Stimulated activated CD4-positive, alpha-beta T cell treated with anti-CD3 and anti-CD28 coated beads, Interleukin-2, amount 100 ng/mL, for 24 hours (primary cell): ENCODE results near the gene PRKD3.
"Not testable (repeated sequence)": the region's sequence is repeated elsewhere in the genome, so short reads cannot be mapped to it uniquely, and the experiment has no call there.

Experiments
- DNase-seq, 2 donors: peaks; one replicate each; pipeline ENCODE4 v3.0.0-alpha.2; 2020

The PRKD3 gene

DNA sequence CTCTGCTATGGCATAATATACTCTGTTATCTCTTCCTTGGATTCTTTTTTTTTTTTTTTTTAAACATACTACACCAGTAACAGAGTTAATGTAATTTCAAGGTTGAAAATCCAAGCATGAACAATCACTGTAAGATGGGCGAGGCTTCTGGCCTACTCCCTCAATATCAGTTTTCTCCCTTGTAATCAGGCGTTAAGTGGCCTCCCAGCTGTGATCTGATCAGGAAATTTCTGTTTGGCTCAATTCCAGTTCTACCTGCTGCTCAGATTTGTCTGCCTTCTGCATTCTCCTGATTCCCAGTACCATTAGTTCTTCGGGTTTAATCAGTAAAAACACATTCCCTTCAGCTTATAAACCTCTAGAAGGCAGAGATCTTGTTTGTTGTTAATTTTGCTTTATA is 18.6 kb downstream of the PRKD3 start:
- no peak for DNase-seq

- DNase-seq = no peak
These were observed 21.9 kb downstream of the PRKD3 start for GRCh38 chr2:37302701-37303252.

- DNase-seq = no peak
These were observed 23.2 kb downstream of the PRKD3 start for GRCh38 chr2:37301408-37301807.

GRCh38 chr2:37300578-37300977 is 24.1 kb downstream of the PRKD3 start:
- DNase-seq = no peak

- DNase-seq = no peak
These were observed 24.5 kb downstream of the PRKD3 start for GRCh38 chr2:37300146-37300545.

DNA sequence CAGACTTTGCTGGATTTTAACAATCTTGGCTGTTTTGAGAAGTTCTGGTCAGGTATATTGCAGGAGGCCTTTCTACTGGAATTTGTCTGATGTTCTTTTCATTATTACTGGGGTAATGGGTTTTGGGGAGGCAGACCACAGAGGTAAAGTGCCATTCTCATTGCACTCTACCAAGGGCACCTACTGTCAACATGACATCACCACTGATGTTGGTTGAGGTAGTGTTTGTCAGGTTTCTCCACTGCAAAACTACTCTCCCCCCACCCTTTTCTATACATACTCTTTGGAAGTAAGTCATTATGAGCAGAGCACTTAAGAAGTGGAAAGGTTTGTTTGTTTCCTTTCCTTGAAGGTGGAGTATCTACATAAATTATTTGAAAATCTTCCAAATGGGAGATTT is 27.0 kb downstream of the PRKD3 start:
- DNase-seq = no peak

GRCh38 chr2:37295469-37296073 is 29.1 kb downstream of the PRKD3 start:
- DNase-seq = no peak

DNA sequence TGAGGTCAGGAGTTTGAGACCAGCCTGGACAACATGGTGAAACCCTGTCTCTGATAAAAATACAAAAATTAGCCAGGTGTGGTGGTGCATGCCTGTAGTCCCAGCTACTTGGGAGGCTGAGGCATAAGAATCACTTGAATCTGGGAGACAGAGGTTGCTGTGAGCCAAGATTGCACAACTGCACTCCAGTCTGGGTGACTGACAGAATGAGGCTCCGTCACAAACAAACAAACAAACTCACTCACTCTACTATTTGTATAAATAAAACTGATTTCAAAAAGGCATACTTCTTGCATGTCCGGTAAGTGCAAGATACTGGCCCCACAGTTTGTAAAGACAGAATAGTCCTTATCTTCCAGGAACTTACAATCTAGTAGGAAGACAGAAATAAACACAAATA is 29.8 kb downstream of the PRKD3 start:
- DNase-seq = not testable (repeated sequence)

DNA sequence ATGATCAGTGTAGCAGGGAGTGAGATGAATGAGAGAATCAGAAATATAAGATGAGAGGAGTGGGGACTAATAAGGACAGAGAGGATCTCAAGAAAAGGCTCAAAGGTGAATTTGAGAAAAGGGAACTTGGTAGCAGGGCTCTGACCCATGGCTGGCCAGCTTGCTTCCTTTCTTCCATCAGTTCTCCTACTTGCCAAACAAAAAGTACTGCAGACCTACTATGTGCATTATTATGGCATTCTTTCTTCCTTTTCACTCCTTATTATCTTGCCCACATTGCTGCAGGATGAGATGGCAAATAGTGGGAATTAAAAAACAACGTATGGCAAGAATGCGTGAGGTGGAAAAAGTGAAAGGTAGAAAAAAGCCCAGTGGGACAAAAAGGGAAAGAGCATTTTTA is 33.0 kb downstream of the PRKD3 start:
- no peak for DNase-seq

- DNase-seq = no peak
These were observed 36.7 kb downstream of the PRKD3 start for GRCh38 chr2:37287966-37288365.

DNA sequence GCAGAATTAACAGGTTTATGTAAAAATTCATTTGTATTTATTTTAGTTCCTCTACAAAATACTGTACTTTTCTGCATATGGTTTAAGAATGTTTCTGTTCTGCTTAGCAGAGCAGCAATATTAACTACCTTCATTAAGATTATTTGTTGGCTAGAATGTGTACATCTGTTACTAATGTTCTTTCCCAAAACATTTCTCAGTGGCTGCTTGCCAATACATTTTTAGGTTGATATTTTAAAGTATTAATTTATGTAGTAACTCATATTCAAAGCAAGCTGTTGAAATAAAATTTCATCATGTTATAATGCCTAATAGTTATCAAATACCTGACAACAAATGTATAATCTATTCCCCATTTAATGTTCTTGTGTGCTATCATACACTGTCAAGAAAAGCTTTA is 40.3 kb downstream of the PRKD3 start:
- no peak for DNase-seq

DNA sequence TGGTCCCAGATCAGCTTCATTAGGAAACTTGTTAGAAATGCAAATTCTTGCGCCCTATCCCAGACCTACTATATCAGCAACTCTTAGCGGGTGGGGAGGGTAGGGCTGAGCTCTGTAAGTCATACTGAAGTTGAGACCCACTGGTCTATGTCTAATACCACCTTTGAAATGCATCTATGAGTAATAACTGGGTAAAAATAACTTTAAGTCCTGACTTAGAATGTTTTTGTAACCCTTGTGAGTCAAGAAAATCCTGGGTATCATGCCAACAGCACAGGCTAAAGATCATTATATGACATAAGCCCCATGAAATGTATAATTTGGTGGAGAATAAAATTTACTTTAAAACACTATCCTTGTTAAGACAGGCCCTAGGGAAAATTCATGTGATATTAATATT is 41.4 kb downstream of the PRKD3 start:
- DNase-seq = no peak

DNA sequence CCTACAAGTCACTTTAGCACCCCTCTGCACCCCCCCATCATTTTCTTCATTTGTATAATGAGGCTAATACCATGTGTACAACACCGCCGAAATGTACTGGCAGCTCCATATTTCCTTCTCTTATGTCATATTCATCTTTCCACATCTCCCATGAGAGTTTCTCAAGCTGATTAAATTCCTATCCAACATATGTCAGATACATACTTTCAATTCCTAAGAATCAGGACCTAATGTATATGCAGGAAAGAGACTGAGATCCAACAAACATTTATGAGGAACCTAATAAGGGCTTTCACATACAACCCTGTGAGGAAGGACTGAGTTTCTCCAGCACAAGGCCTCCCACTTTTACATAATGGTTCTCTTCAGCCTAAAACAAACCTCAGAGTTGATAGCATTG is 41.9 kb downstream of the PRKD3 start:
- DNase-seq = no peak

GRCh38 chr2:37281916-37282315 is 42.7 kb downstream of the PRKD3 start:
- no peak for DNase-seq

GRCh38 chr2:37276291-37276690 is 48.3 kb downstream of the PRKD3 start:
- no peak for DNase-seq
